HUDEP-2 (cell line): ENCODE measurements around the gene NSUN5.
"Not testable (repeated sequence)": the region's sequence is repeated elsewhere in the genome, so short reads cannot be mapped to it uniquely, and the experiment has no call there.

Experiments
- DNase-seq, 76 experiments: peaks; one replicate each; lab custom pipeline; 2025; ENCODE audit not compliant: unreplicated experiment in 76 of 76; lab: John Stamatoyannopoulos, UW

The NSUN5 gene

DNA sequence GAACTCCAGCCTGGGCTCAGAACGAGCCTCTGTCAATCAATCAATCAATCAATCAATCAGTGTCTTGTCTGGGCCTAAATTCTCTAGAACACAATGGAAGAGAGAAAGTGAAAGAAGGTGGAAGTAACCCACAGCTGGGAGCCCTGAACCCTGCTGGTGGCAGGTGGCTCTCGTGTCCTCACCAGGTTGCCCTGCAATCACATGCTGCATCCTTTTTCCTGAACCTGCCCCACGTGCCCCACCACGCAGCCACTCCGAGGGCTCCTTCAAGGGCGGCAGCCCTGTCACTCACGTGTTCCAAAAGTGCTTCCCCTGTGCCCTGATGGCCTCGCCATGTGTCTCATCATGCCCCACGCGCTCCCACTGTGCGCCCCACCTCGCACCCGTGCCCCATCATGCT lies 18.8 kb upstream of the NSUN5 start:
- not testable (repeated sequence) for DNase-seq

GRCh38 chr7:73325424-73325823 lies 16.8 kb upstream of the NSUN5 start:
- not testable (repeated sequence) for DNase-seq

- peak in 19 of 76 experiments; percentile 1 to 23 (median 7) for DNase-seq
These were observed 15.6 kb upstream of the NSUN5 start for GRCh38 chr7:73324081-73324845.

DNA sequence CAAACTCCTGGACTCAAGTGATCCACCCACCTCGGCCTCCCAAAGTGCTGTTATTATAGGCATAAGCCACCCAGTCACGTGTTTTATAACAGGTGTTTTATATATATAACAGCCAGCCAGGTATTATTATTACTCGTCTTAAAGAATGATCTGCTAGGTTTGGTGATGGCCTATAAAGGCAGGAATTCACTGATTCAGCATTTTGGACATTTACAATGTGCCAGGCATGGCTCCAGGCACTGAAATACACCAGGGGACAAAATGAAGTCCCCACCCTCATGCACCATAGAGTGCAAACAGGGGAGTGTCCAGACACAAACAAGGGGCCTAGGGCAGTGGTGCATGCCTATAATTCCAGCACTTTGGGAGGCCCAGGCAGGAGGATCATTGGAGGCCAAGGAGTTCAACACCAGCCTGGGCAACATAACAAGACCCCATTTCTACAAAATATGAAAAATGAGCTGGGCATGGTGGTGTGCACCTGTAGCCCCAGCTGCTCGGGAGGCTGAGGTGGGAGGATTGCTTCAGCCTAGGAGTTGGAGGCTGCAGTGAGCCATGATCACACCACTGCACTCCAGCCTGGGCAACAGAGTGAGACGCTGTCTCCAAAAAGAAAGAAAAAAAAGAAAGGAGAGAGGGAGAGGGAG lies 14.9 kb upstream of the NSUN5 start:
- not testable (repeated sequence) for DNase-seq

GRCh38 chr7:73320009-73320408 lies 11.4 kb upstream of the NSUN5 start:
- peak in 1 of 76 experiments; percentile 3 for DNase-seq

DNA sequence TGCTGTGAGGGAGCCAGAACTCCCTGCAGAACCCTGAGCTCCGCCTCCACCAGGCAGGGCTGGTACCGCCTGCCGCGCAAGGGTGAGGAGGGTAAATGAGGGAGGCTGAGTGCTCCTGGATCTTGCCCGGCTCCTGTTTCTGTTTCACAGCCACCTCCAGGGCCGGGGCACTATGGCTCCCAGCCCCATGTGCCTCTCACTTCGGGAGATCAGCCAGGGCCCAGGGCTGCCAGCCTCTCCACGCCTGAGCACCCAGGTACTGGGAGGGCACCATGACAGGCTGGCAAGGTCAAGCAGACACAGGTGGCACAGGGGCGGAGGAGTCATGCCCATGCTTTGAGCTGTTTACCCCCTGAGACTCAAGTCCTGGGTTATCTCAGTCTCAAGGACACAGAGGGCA lies 10.9 kb upstream of the NSUN5 start:
- not testable (repeated sequence) for DNase-seq

GRCh38 chr7:73318656-73319204 lies 10.1 kb upstream of the NSUN5 start:
- not testable (repeated sequence) for DNase-seq

DNA sequence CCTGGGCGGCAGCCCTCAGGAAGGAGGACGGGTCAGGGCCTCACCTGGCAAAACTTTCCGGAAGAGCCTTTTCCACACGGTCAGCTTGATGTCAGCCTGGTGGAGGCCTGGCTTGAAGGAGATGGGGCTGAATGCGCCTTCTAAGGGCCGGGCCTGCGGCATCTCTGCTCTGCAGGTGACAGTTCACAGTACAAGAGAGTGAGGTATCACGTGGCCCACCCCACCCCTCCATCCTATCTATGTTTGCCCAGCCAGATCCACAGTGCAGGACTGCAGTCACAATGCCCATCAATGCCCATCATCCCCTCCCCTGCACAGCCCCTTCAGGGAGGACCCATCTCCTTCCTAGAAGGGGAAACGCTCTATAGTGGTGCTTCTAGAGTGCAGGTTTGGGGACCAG lies 7.9 kb upstream of the NSUN5 start:
- no peak for DNase-seq

GRCh38 chr7:73314271-73314670 lies 5.6 kb upstream of the NSUN5 start:
- DNase-seq = no peak

GRCh38 chr7:73313521-73313906 lies 4.9 kb upstream of the NSUN5 start:
- DNase-seq = no peak

GRCh38 chr7:73312831-73313520 lies 4.3 kb upstream of the NSUN5 start:
- DNase-seq = no peak

GRCh38 chr7:73311421-73311820 lies 2.8 kb upstream of the NSUN5 start:
- not testable (repeated sequence) for DNase-seq

- peak in 1 of 76 experiments; percentile 0 for DNase-seq
These were observed 457 bp downstream of the NSUN5 start for GRCh38 chr7:73308074-73308664.

- no peak for DNase-seq
These were observed 1.2 kb downstream of the NSUN5 start for GRCh38 chr7:73307436-73307835.

- DNase-seq = not testable (repeated sequence)
These were observed 3.8 kb downstream of the NSUN5 start for GRCh38 chr7:73304612-73305387.

DNA sequence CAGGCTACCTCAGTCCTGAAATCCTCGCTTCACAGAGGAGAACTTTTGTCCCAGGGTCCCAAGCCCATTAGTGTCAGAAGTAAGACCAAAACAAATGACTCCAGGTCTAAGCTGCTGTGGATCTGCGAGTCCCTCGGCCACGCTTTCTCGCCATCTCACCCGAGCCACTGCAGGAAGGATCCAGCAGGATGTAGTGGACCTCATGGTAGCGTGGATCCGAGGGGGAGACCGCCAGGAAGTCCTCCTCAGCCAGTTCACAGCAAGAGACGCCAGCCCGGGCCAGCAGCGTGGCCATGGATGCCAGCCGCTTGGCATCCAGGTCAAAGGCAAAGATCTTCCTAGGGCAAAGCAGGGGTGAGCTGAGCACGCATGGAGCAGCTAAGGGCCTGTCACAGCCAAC lies 4.6 kb downstream of the NSUN5 start:
- DNase-seq = no peak

GRCh38 chr7:73303546-73303945 lies 5.1 kb downstream of the NSUN5 start:
- no peak for DNase-seq

- not testable (repeated sequence) for DNase-seq
These were observed 5.8 kb downstream of the NSUN5 start for GRCh38 chr7:73302846-73303245.

GRCh38 chr7:73301108-73301507 lies 7.5 kb downstream of the NSUN5 start:
- not testable (repeated sequence) for DNase-seq

- not testable (repeated sequence) for DNase-seq
These were observed 8.8 kb downstream of the NSUN5 start for GRCh38 chr7:73299812-73300211.
